ENCODE measurements around the gene CFAP46.
"Not testable (repeated sequence)": the region's sequence is repeated elsewhere in the genome, so short reads cannot be mapped to it uniquely, and the experiment has no call there.

The CFAP46 gene

GRCh38 chr10:132898391-132899053, 43.8 kb downstream of the CFAP46 start:
- DNase-seq: no peak

- DNase-seq: no peak
These were observed 44.6 kb downstream of the CFAP46 start for GRCh38 chr10:132897516-132898381.

- DNase-seq: not testable (repeated sequence)
These were observed 48.6 kb downstream of the CFAP46 start for GRCh38 chr10:132893786-132894185.

- DNase-seq: no peak
These were observed 49.3 kb downstream of the CFAP46 start for GRCh38 chr10:132893090-132893489.

- DNase-seq: no peak
These were observed 50.4 kb downstream of the CFAP46 start for GRCh38 chr10:132892004-132892403.

GRCh38 chr10:132891368-132891767, 51.0 kb downstream of the CFAP46 start:
- no peak for DNase-seq

- no peak for DNase-seq
These were observed 52.1 kb downstream of the CFAP46 start for GRCh38 chr10:132890301-132890700.

GRCh38 chr10:132889556-132889955, 52.8 kb downstream of the CFAP46 start:
- no peak for DNase-seq

GRCh38 chr10:132888898-132889490, 53.4 kb downstream of the CFAP46 start:
- DNase-seq: no peak

- not testable (repeated sequence) for DNase-seq
These were observed 53.9 kb downstream of the CFAP46 start for GRCh38 chr10:132888446-132888845.

- no peak for DNase-seq
These were observed 55.9 kb downstream of the CFAP46 start for GRCh38 chr10:132886211-132887099.

GRCh38 chr10:132885451-132886210, 56.7 kb downstream of the CFAP46 start:
- DNase-seq: no peak

GRCh38 chr10:132884691-132885271, 57.6 kb downstream of the CFAP46 start:
- no peak for DNase-seq

- DNase-seq: no peak
These were observed 58.3 kb downstream of the CFAP46 start for GRCh38 chr10:132884041-132884440.

- no peak for DNase-seq
These were observed 58.9 kb downstream of the CFAP46 start for GRCh38 chr10:132883391-132883881.

GRCh38 chr10:132882069-132882951, 60.1 kb downstream of the CFAP46 start:
- DNase-seq: no peak

- DNase-seq: no peak
These were observed 61.0 kb downstream of the CFAP46 start for GRCh38 chr10:132881186-132881920.

- DNase-seq: no peak
These were observed 62.0 kb downstream of the CFAP46 start for GRCh38 chr10:132880128-132880981.
